GM21825 (cell line): ENCODE measurements around the gene LNP1.

Experiments
- ATAC-seq: cut with Tn5 transposase; IDR thresholded peaks from one replicate; pipeline ENCODE4 v1.9.1; 2021; ENCODE audit warnings: mild to moderate bottlenecking, moderate library complexity; ENCODE audit not compliant: unreplicated experiment

LNP1 gene

GRCh38 chr3:100399341-100400071 is 1.8 kb upstream of the LNP1 start:
- no peak for ATAC-seq

- peak; percentile 19 for ATAC-seq
These were observed 940 bp upstream of the LNP1 start for GRCh38 chr3:100400419-100400779.

GRCh38 chr3:100401674-100402041 is 319 bp downstream of the LNP1 start:
- ATAC-seq, result peak; percentile 12

- no peak for ATAC-seq
These were observed 917 bp downstream of the LNP1 start for GRCh38 chr3:100402256-100402655.

GRCh38 chr3:100402891-100403290 is 1.6 kb downstream of the LNP1 start:
- ATAC-seq, result no peak

GRCh38 chr3:100403362-100404249 is 2.3 kb downstream of the LNP1 start:
- ATAC-seq, result no peak

- ATAC-seq, result no peak
These were observed 2.9 kb downstream of the LNP1 start for GRCh38 chr3:100404250-100404548.

GRCh38 chr3:100407164-100407563 is 5.8 kb downstream of the LNP1 start:
- ATAC-seq, result no peak

- ATAC-seq, result no peak
These were observed 6.7 kb downstream of the LNP1 start for GRCh38 chr3:100407977-100408532.

GRCh38 chr3:100411091-100411982 is 10.0 kb downstream of the LNP1 start:
- ATAC-seq, result no peak

GRCh38 chr3:100412912-100413590 is 11.7 kb downstream of the LNP1 start:
- ATAC-seq, result no peak

- no peak for ATAC-seq
These were observed 12.3 kb downstream of the LNP1 start for GRCh38 chr3:100413613-100414012.

GRCh38 chr3:100416176-100416575 is 14.8 kb downstream of the LNP1 start:
- no peak for ATAC-seq

GRCh38 chr3:100416863-100417262 is 15.5 kb downstream of the LNP1 start:
- no peak for ATAC-seq

- no peak for ATAC-seq
These were observed 18.1 kb downstream of the LNP1 start for GRCh38 chr3:100419406-100419805.

- ATAC-seq, result no peak
These were observed 19.5 kb downstream of the LNP1 start for GRCh38 chr3:100420885-100421284.

GRCh38 chr3:100423611-100424010 is 22.3 kb downstream of the LNP1 start:
- no peak for ATAC-seq

- ATAC-seq, result no peak
These were observed 22.9 kb downstream of the LNP1 start for GRCh38 chr3:100424261-100424660.

GRCh38 chr3:100425316-100425715 is 24.0 kb downstream of the LNP1 start:
- no peak for ATAC-seq

GRCh38 chr3:100426067-100426682 is 24.8 kb downstream of the LNP1 start:
- no peak for ATAC-seq
